ENCODE results near the gene CPNE2.

Gene CPNE2

GRCh38 chr16:57149391-57149790 is 57.0 kb downstream of the CPNE2 start:
- no peaks in the 10 kb centered on the region; the same call in 1 of the 2 replicates for H4K20me1 ChIP-seq (ENCODE audit: insufficient read depth, low read length)
- no peaks in the 10 kb centered on the region for H3K27me3 ChIP-seq (ENCODE audit: insufficient read depth, low read length, poor library complexity)
- no peak overlapping the region for H3K27ac ChIP-seq (ENCODE audit: low read length)
- no peaks in the 10 kb centered on the region for H3K4me1 ChIP-seq (ENCODE audit: insufficient read depth, low read length)
- DNase-seq (no peak), ATAC-seq (ENCODE audit: insufficient read depth, low read depth) (no peak)
- TF ChIP-seq EZH2 (IDR thresholded peaks at IDR 0.05; ENCODE audit: borderline replicate concordance, low read depth, low read length, severe bottlenecking), result no peak
- TF ChIP-seq, protein P1, sequence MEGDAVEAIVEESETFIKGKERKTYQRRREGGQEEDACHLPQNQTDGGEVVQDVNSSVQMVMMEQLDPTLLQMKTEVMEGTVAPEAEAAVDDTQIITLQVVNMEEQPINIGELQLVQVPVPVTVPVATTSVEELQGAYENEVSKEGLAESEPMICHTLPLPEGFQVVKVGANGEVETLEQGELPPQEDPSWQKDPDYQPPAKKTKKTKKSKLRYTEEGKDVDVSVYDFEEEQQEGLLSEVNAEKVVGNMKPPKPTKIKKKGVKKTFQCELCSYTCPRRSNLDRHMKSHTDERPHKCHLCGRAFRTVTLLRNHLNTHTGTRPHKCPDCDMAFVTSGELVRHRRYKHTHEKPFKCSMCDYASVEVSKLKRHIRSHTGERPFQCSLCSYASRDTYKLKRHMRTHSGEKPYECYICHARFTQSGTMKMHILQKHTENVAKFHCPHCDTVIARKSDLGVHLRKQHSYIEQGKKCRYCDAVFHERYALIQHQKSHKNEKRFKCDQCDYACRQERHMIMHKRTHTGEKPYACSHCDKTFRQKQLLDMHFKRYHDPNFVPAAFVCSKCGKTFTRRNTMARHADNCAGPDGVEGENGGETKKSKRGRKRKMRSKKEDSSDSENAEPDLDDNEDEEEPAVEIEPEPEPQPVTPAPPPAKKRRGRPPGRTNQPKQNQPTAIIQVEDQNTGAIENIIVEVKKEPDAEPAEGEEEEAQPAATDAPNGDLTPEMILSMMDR (IDR thresholded peaks at IDR 0.05; ENCODE audit: borderline replicate concordance, extremely low read depth, low read length, poor library complexity, severe bottlenecking), result no peak
- H3K79me2 ChIP-seq (ENCODE audit: insufficient read depth, low read length), result no peaks in the 10 kb centered on the region
- no peak overlapping the region for H3K9ac ChIP-seq (ENCODE audit: low read depth, low read length)
- H3K36me3 ChIP-seq (ENCODE audit: insufficient read depth, low read length), result peaks cover 32% of the 10 kb centered on the region
- no peaks in the 10 kb centered on the region for H3K9me3 ChIP-seq (ENCODE audit: insufficient read depth, low read length, severe bottlenecking)
- no peak overlapping the region for H2AFZ ChIP-seq (ENCODE audit: low read depth, low read length)
- no peak overlapping the region for H3K4me2 ChIP-seq (ENCODE audit: insufficient read depth, low read length)
- H3K4me3 ChIP-seq (ENCODE audit: low read depth in 1 of 2, low read length in 2 of 2), result no peak overlapping the region

- TF ChIP-seq, protein P1 (IDR thresholded peaks at IDR 0.05; ENCODE audit: borderline replicate concordance, extremely low read depth, low read length, poor library complexity, severe bottlenecking), result no peak
- TF ChIP-seq EZH2 (IDR thresholded peaks at IDR 0.05; ENCODE audit: borderline replicate concordance, low read depth, low read length, severe bottlenecking), result no peak
- no peaks in the 10 kb centered on the region for H3K9me3 ChIP-seq (ENCODE audit: insufficient read depth, low read length, severe bottlenecking)
- no peaks in the 10 kb centered on the region for H3K4me1 ChIP-seq (ENCODE audit: insufficient read depth, low read length)
- no peak overlapping the region for H2AFZ ChIP-seq (ENCODE audit: low read depth, low read length)
- H4K20me1 ChIP-seq (ENCODE audit: insufficient read depth, low read length), result no peaks in the 10 kb centered on the region; the same call in 1 of the 2 replicates
- H3K4me2 ChIP-seq (ENCODE audit: insufficient read depth, low read length), result no peak overlapping the region
- no peak overlapping the region for H3K4me3 ChIP-seq (ENCODE audit: low read depth in 1 of 2, low read length in 2 of 2)
- no peak for ATAC-seq (ENCODE audit: insufficient read depth, low read depth)
- H3K9ac ChIP-seq (ENCODE audit: low read depth, low read length), result no peak overlapping the region
- H3K36me3 ChIP-seq (ENCODE audit: insufficient read depth, low read length), result peaks cover 46% of the 10 kb centered on the region
- H3K27ac ChIP-seq (ENCODE audit: low read length), result no peak overlapping the region
- DNase-seq, result no peak
- H3K27me3 ChIP-seq (ENCODE audit: insufficient read depth, low read length, poor library complexity), result no peaks in the 10 kb centered on the region
- H3K79me2 ChIP-seq (ENCODE audit: insufficient read depth, low read length), result no peaks in the 10 kb centered on the region
Measured at GRCh38 chr16:57150682-57151330, 58.4 kb downstream of the CPNE2 start.

- Histone ChIP-seq H3K27ac (ENCODE audit: low read length) (no peak overlapping the region), H3K9me3 (ENCODE audit: insufficient read depth, low read length, severe bottlenecking) (no peaks in the 10 kb centered on the region), H4K20me1 (ENCODE audit: insufficient read depth, low read length) (no peaks in the 10 kb centered on the region; the same call in 1 of the 2 replicates), H3K79me2 (ENCODE audit: insufficient read depth, low read length) (no peaks in the 10 kb centered on the region), H3K36me3 (ENCODE audit: insufficient read depth, low read length) (peaks cover 51% of the 10 kb centered on the region), H3K4me2 (ENCODE audit: insufficient read depth, low read length) (no peak overlapping the region), H3K9ac (ENCODE audit: low read depth, low read length) (no peak overlapping the region), H3K27me3 (ENCODE audit: insufficient read depth, low read length, poor library complexity) (no peaks in the 10 kb centered on the region), H3K4me3 (ENCODE audit: low read depth in 1 of 2, low read length in 2 of 2) (no peak overlapping the region), H2AFZ (ENCODE audit: low read depth, low read length) (no peak overlapping the region), H3K4me1 (ENCODE audit: insufficient read depth, low read length) (no peaks in the 10 kb centered on the region)
- ATAC-seq (ENCODE audit: insufficient read depth, low read depth) (no peak), DNase-seq (no peak)
- TF ChIP-seq EZH2 (IDR thresholded peaks at IDR 0.05; ENCODE audit: borderline replicate concordance, low read depth, low read length, severe bottlenecking), result no peak
- TF ChIP-seq, protein P1 (IDR thresholded peaks at IDR 0.05; ENCODE audit: borderline replicate concordance, extremely low read depth, low read length, poor library complexity, severe bottlenecking), result no peak
Measured at GRCh38 chr16:57151369-57151768, 59.0 kb downstream of the CPNE2 start.

Data from DND-41 (cell line).